OCI-LY1 (cell line): ENCODE measurements around the gene KLHDC9.

Experiments used
- H2AFZ ChIP-seq: fragments of 200-600 bp; sonication (generic), shearing (Covaris generic); 2 replicates; pipeline ENCODE4 v1.6.0; 2014; ENCODE audit warnings: antibody characterized with exemption, mild to moderate bottlenecking, low read length
- H3F3A ChIP-seq: fragments of 200-600 bp; sonication (generic), shearing (Covaris generic); 2 replicates; pipeline ENCODE4 v1.6.0; 2014; ENCODE audit warnings: mild to moderate bottlenecking, antibody characterized with exemption, low read length, moderate library complexity; ENCODE audit not compliant: insufficient read depth
- H3K27ac ChIP-seq: fragments of 200-600 bp; sonication (generic); 2 replicates; pipeline ENCODE4 v1.5.1; 2014; ENCODE audit warnings: low read length, mixed run types, mild to moderate bottlenecking, low read depth; ENCODE audit not compliant: poor library complexity, severe bottlenecking
- H3K27me3 ChIP-seq: fragments of 200-600 bp; sonication (generic); 2 replicates; pipeline ENCODE4 v1.6.0; 2014; ENCODE audit warnings: antibody characterized with exemption, mild to moderate bottlenecking, low read length, moderate library complexity; ENCODE audit not compliant: insufficient read depth
- H3K36me3 ChIP-seq: fragments of 200-600 bp; sonication (generic); 2 replicates; pipeline ENCODE4 v1.6.1; 2014; ENCODE audit warnings: mild to moderate bottlenecking, antibody characterized with exemption, low read length, moderate library complexity, mixed read lengths; ENCODE audit not compliant: insufficient read depth
- H3K4me1 ChIP-seq: fragments of 200-600 bp; sonication (generic); 2 replicates; pipeline ENCODE4 v1.5.1; 2014; ENCODE audit warnings: mild to moderate bottlenecking, low read length, moderate library complexity; ENCODE audit not compliant: insufficient read depth, severe bottlenecking
- H3K4me2 ChIP-seq: fragments of 200-600 bp; sonication (generic), shearing (Covaris generic); 2 replicates; pipeline ENCODE4 v1.6.1; 2014; ENCODE audit warnings: low read length
- H3K4me3 ChIP-seq: fragments of 200-600 bp; sonication (generic); 2 replicates; pipeline ENCODE4 v1.5.1; 2014; ENCODE audit warnings: low read length, low read depth, mild to moderate bottlenecking, mixed read lengths; ENCODE audit not compliant: poor library complexity, severe bottlenecking
- H3K79me2 ChIP-seq: fragments of 200-600 bp; shearing (Covaris generic); 2 replicates; pipeline ENCODE4 v1.6.1; 2016; ENCODE audit warnings: mixed run types, low read length, mixed read lengths; ENCODE audit not compliant: insufficient read depth
- H3K9ac ChIP-seq: fragments of 200-600 bp; sonication (generic), shearing (Covaris generic); 2 replicates; pipeline ENCODE4 v1.6.1; 2014; ENCODE audit warnings: mild to moderate bottlenecking, low read length, mixed read lengths
- H3K9me2 ChIP-seq: fragments of 200-600 bp; sonication (generic), shearing (Covaris generic); 2 replicates; pipeline ENCODE4 v1.6.1; 2014; ENCODE audit warnings: low read depth, mild to moderate bottlenecking, low read length, mixed read lengths
- H3K9me3 ChIP-seq: fragments of 200-600 bp; shearing (Covaris generic); 2 replicates; pipeline ENCODE4 v1.6.1; 2014; ENCODE audit warnings: low read length, mixed read lengths
- H4K20me1 ChIP-seq: fragments of 200-600 bp; sonication (generic), shearing (Covaris generic); 2 replicates; pipeline ENCODE4 v1.6.0; 2016; ENCODE audit warnings: mild to moderate bottlenecking, low read length; ENCODE audit not compliant: insufficient read depth
- EZH2 ChIP-seq: fragments of 200-600 bp; sonication (generic), shearing (Covaris generic); IDR thresholded peaks from 2 replicates; pipeline ENCODE4 v1.8.0; 2017; ENCODE audit warnings: borderline replicate concordance, mixed run types, mild to moderate bottlenecking, antibody characterized with exemption, low read length, moderate library complexity, mixed read lengths
- TF ChIP-seq, protein P1 (sequence below): fragments of 200-600 bp; sonication (generic), shearing (Covaris generic); IDR thresholded peaks from 2 replicates; pipeline ENCODE4 v1.5.1; 2017; ENCODE audit warnings: mild to moderate bottlenecking, antibody characterized with exemption, low read length, moderate library complexity, mixed read lengths

KLHDC9 gene

DNA sequence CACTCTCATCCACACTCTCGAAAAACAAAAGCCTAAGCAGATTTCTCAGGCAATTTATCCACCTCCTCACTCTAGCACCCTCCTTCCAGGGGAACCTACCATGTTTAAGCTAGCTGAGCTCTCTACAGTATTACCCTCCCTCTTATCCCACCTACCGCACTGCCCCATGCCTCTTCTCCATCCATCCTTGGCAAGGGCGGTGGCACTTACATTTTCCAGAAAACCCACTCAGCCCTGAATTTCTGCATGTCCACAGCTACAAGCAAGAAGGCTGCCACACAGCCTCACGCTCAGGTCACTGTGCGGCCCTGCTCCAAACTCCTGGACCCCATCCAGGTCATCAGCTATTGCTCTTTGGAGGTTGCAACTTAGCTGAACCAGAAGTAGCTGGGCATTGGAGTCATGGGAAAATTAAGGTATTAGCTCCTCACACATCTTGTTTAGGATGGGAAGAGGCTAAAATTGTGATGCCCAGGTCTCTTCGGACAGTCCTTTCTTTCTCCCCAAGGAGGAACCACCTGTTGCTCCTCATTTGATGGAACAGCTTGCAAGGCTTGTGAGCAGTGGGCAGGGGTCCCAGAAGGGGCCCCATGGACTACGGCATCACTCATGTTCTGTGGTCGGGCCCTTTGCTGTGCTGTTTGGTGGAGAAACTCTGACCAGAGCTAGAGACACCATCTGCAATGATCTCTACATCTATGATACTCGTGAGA lies 1.1 kb downstream of the KLHDC9 start:
- H3K4me3 ChIP-seq, result no peak overlapping the region

DNA sequence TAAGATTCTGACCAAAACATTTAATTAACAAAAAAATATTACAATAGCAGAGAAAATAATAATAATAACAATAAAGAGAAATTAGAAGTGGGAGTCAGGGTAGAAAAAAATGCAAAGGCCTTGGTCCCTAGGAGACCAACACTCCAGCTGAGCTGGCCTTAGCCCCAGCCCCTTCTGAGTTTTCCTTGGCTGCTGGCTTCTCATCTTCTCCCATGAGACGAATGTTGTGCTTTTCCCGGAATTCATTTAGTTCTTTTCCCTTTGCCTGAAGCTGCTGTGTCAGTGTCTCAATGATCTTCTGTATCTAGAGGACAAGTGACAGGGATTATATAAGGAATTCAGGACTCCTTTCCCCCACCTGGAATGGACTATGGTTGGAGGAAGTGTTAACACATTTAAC lies 2.4 kb downstream of the KLHDC9 start:
- no peaks in the 10 kb centered on the region for H3K9me3 ChIP-seq
- H2AFZ ChIP-seq, result no peak overlapping the region
- H4K20me1 ChIP-seq, result no peaks in the 10 kb centered on the region

More for the DNA sequence above, 1.1 kb downstream of the KLHDC9 start:
- no peaks in the 10 kb centered on the region for H3K27me3 ChIP-seq
- H3K9ac ChIP-seq, result no peak overlapping the region
- H3K27ac ChIP-seq, result no peak overlapping the region
- H3K9me3 ChIP-seq, result no peaks in the 10 kb centered on the region
- H4K20me1 ChIP-seq, result no peaks in the 10 kb centered on the region
- TF ChIP-seq, protein P1, sequence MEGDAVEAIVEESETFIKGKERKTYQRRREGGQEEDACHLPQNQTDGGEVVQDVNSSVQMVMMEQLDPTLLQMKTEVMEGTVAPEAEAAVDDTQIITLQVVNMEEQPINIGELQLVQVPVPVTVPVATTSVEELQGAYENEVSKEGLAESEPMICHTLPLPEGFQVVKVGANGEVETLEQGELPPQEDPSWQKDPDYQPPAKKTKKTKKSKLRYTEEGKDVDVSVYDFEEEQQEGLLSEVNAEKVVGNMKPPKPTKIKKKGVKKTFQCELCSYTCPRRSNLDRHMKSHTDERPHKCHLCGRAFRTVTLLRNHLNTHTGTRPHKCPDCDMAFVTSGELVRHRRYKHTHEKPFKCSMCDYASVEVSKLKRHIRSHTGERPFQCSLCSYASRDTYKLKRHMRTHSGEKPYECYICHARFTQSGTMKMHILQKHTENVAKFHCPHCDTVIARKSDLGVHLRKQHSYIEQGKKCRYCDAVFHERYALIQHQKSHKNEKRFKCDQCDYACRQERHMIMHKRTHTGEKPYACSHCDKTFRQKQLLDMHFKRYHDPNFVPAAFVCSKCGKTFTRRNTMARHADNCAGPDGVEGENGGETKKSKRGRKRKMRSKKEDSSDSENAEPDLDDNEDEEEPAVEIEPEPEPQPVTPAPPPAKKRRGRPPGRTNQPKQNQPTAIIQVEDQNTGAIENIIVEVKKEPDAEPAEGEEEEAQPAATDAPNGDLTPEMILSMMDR, result no peak
- TF ChIP-seq EZH2, result no peak
- H3K4me2 ChIP-seq, result no peak overlapping the region
- peaks cover 16% of the 10 kb centered on the region for H3K4me1 ChIP-seq
- no peaks in the 10 kb centered on the region; the same call in 1 of the 2 replicates for H3F3A ChIP-seq
- no peak overlapping the region for H2AFZ ChIP-seq
- no peaks in the 10 kb centered on the region for H3K9me2 ChIP-seq
- H3K79me2 ChIP-seq, result 0 out of 2 replicates have a peak, but pooled peaks cover 6% of the 10 kb centered on the region
- peaks cover 38% of the 10 kb centered on the region for H3K36me3 ChIP-seq

DNA sequence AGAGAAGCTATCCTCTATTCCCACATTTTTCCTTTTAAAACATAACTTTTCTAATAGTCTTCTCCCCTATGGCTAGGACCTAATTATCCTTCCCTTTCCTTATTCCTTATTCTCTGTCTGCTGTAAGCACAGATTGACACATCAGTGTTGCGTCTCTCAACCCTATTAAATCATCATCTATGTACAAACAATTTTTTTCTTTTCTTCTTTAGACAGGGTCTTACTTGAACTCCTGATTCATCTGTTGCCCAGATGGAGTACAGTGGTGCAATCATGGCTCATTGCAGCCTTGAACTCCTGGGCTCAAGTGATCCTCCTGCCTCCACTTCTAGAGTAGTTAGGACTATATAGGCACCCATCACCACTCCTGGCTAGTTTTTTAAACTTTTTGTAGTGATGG lies 8.3 kb downstream of the KLHDC9 start:
- no peaks in the 10 kb centered on the region for H3K9me3 ChIP-seq
- H4K20me1 ChIP-seq, result no peaks in the 10 kb centered on the region
- no peaks in the 10 kb centered on the region for H3K27me3 ChIP-seq
- H3F3A ChIP-seq, result no peaks in the 10 kb centered on the region
- H3K36me3 ChIP-seq, result peaks cover 55% of the 10 kb centered on the region
- H3K4me3 ChIP-seq, result no peak overlapping the region
- no peak overlapping the region for H2AFZ ChIP-seq
- H3K27ac ChIP-seq, result no peak overlapping the region
- no peaks in the 10 kb centered on the region for H3K9me2 ChIP-seq
- H3K4me1 ChIP-seq, result no peaks in the 10 kb centered on the region
- H3K79me2 ChIP-seq, result peaks cover 50% of the 10 kb centered on the region
- no peak overlapping the region for H3K4me2 ChIP-seq
- TF ChIP-seq, protein P1, result no peak
- no peak for TF ChIP-seq EZH2
- no peak overlapping the region for H3K9ac ChIP-seq

More for the DNA sequence above, 2.4 kb downstream of the KLHDC9 start:
- Histone ChIP-seq H3K27me3 (no peaks in the 10 kb centered on the region), H3K9ac (no peak overlapping the region), H3F3A (no peaks in the 10 kb centered on the region; the same call in 1 of the 2 replicates), H3K4me2 (no peak overlapping the region), H3K79me2 (0 out of 2 replicates have a peak, but pooled peaks cover 6% of the 10 kb centered on the region), H3K4me3 (no peak overlapping the region), H3K9me2 (no peaks in the 10 kb centered on the region), H3K4me1 (peaks cover 16% of the 10 kb centered on the region), H3K36me3 (peaks cover 44% of the 10 kb centered on the region), H3K27ac (no peak overlapping the region)
- TF ChIP-seq EZH2, result no peak
- TF ChIP-seq, protein P1, result no peak
